AG09319 (cell line): ENCODE measurements around the gene METTL25B.
"Not testable (repeated sequence)": the region's sequence is repeated elsewhere in the genome, so short reads cannot be mapped to it uniquely, and the experiment has no call there.

ENCODE experiments used
- DNase-seq: peaks from one replicate; pipeline ENCODE4 v3.0.0-alpha.2; 2010; ENCODE audit warnings: low read depth; ENCODE audit errors: extremely low read depth
- TF ChIP-seq, protein P1 (sequence below): IDR thresholded peaks from 2 replicates; pipeline ENCODE4 v1.5.1; 2011; ENCODE audit warnings: low read depth, mild to moderate bottlenecking, inconsistent platforms, low read length, moderate library complexity

Gene METTL25B

GRCh38 chr1:156760092-156760795 is 32.0 kb downstream of the METTL25B start:
- DNase-seq = no peak
- TF ChIP-seq, protein P1, sequence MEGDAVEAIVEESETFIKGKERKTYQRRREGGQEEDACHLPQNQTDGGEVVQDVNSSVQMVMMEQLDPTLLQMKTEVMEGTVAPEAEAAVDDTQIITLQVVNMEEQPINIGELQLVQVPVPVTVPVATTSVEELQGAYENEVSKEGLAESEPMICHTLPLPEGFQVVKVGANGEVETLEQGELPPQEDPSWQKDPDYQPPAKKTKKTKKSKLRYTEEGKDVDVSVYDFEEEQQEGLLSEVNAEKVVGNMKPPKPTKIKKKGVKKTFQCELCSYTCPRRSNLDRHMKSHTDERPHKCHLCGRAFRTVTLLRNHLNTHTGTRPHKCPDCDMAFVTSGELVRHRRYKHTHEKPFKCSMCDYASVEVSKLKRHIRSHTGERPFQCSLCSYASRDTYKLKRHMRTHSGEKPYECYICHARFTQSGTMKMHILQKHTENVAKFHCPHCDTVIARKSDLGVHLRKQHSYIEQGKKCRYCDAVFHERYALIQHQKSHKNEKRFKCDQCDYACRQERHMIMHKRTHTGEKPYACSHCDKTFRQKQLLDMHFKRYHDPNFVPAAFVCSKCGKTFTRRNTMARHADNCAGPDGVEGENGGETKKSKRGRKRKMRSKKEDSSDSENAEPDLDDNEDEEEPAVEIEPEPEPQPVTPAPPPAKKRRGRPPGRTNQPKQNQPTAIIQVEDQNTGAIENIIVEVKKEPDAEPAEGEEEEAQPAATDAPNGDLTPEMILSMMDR = no peak

DNA sequence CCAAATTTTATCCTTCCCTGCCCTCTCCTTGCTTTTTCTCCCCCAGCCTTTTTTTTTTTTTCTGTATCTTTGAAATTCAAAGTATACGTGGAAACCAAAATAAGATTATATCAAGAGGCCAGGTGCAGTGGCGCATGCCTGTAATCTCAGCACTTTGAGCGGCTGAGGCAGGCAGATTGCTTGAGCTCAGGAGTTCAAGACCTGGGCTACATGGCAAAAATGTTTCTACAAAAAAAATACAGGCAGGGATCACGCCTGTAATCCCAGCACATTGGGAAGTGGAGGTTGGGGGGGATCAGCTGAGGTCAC is 32.5 kb downstream of the METTL25B start:
- DNase-seq = no peak
- TF ChIP-seq, protein P1 = no peak

DNA sequence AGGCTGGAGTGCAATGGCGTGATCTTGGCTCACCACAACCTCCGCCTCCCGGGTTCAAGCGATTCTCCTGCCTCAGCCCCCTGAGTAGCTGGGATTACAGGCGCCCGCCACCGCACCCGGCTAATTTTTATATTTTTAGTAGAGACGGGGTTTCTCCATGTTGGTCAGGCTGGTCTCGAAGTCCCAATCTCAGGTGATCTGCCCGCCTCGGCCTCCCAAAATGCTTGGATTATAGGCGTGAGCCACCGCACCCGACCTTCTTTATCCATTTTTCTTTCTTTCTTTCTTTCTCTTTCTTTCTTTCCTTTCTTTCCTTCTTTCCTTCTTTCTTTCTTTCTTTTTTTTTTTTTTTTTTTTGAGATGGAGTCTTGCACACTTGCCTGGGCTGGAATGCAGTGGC is 36.9 kb downstream of the METTL25B start:
- DNase-seq = not testable (repeated sequence)

DNA sequence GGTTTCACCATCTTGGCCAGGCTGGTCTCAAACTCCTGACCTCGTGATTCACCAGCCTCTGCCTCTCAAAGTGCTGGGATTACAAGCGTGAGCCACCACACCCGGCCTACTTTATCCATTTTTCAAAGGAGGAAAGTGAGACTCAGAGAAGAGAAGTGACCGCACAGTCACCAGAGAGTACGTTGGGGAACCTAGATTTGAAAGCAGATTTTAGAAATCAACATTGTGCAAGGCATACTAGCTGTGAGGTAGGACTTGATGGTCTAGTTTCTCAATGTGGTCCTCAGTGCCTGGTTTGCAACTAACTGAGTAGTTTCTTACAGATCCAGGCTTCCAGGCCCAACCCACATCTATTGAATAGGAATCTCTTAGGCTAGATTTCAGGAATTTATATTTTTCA is 37.4 kb downstream of the METTL25B start:
- DNase-seq = no peak
- TF ChIP-seq, protein P1 = no peak

DNA sequence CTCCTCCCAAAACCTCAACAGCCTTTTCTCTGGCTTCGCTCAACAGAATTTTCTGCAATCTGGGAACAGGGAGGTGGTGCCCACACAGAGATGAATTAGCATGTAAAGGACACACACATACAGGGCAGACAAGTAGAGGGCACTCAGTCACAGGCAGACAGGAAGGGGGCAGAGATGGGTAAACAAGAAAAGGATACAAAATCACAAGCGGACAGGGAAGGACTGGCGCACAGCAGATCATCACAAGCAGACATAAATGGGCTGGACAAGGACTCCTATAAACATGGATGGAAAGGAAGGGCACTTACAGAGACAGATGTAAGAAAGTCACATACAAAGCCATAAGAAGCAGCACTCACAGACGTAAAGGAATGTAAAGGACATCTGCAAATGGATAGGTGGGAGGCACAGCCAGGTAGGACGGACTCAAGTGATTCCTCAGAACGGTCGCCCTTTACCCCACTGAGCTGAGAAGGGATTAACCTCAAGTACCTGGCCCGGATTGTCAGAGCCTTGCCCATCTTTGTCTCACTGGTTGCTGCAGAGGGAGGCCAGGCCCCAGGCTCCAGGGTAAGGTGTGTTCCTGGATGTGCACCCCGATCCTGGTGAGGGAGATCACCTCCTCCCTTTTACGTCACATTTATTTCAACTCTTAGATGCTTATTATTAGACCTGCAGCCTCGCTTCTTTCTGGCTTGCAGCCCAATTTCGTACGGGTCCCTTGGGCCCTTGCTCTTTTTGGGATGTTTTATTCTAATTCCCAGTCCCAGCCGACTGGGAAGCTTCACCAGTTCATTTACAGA is 38.2 kb downstream of the METTL25B start:
- DNase-seq = no peak
- TF ChIP-seq, protein P1 = no peak

- TF ChIP-seq, protein P1 = no peak
- peak; percentile 100 for DNase-seq
Observed at GRCh38 chr1:156767101-156767878, 39.0 kb downstream of the METTL25B start, which contains the start of gene PRCC. PRCC (plus strand) TSS chr1:156767535; CDS start chr1:156767772, 237 bp downstream.

DNA sequence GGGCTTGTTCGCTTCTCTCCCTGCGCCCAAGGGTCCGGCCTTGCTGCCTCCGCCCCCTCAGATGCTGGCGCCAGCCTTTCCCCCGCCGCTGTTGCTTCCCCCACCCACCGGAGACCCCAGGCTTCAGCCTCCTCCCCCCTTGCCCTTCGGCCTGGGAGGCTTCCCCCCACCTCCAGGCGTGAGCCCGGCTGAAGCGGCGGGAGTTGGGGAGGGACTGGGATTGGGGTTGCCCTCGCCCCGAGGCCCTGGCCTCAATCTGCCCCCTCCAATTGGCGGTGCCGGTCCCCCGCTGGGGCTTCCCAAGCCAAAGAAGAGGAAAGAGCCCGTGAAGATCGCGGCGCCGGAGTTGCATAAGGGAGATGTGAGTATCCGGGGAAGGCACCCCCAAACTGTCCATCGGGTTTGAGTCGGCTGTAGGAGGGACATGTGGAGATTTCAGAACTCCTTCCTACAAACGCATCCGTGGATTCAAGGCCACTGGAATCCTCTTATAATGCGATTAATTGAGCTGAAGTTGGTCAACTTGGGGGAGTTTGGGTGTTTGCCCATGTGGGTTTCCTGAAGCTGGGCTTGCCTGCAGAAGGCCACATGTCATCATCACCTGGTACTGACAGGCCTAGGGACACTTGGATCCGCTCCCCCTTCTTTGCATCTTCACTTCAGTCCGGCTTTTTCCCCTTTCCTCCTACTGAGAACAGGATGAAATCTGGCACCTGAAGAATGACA is 39.8 kb downstream of the METTL25B start:
- TF ChIP-seq, protein P1 = no peak
- no peak for DNase-seq
